ENCODE results near the gene MRGPRG.

The MRGPRG gene

DNA sequence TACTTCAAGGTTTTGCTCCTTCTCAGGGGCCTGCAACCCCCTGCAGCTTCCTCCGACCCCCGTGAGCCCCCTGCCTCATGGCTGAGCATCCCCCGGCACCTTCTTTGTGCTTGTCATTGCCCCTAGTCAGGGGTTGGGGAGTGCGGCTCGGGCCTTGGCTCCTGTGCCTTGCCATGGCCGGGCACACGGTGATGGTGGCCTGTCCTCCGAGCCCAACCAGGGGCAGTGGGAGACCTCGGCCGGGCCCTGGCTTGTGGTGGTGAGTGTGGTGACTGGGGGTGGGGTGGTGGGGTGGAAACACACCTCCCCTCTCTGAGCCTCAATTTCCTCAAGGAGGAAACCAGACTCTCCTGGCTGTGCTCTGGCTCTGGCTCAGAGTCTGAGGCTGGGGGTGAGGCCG lies 1.5 kb upstream of the MRGPRG start:
- Histone ChIP-seq H3K9me3 (ENCODE audit: control insufficient read depth, low read length) (no peaks in the 10 kb centered on the region), H3K4me1 (ENCODE audit: control insufficient read depth, insufficient read depth, low read length, poor library complexity, severe bottlenecking) (no peaks in the 10 kb centered on the region), H3K27ac (ENCODE audit: insufficient read depth, low read length, poor library complexity, severe bottlenecking) (no peak overlapping the region), H3K36me3 (ENCODE audit: control insufficient read depth, insufficient read depth, low read length) (no peaks in the 10 kb centered on the region), H3K4me3 (ENCODE audit: insufficient read depth, low read depth, low read length, poor library complexity, severe bottlenecking) (no peak overlapping the region), H3K27me3 (replicated peaks; ENCODE audit: control insufficient read depth, insufficient read depth, low read length, poor library complexity, severe bottlenecking) (no peaks in the 10 kb centered on the region)
- no peak for DNase-seq

DNA sequence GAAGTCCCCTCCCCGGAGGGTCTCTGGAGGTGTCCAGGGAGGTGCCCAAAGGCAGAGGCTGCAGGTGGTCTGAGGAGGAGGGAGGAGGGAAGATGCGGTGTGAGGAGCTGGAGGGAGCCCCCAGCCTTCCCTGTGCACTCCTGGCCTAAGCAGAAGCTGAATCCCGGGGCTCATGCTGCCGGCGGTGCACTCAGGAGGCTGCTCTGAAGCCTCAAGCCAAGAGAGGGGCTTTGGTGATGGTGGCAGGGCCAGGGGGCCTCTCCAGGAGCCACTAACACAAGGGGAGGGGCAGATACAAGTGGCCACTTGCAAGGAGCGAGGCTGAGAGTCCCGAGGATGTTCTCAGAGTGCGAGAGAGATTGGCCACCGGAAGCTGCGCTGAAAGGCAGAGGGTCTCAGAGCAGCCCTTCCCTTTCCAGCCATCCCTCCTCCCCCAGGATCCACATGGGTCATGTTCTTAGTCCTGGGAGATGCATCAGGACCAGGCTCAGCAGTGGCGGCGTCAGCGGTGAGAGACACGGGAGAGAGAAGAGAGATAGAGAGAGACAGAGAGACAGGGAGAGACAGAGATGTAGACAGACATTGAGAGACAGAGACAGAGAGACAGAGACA lies 774 bp upstream of the MRGPRG start:
- H3K9me3 ChIP-seq (ENCODE audit: control insufficient read depth, low read length), result no peaks in the 10 kb centered on the region
- no peak for DNase-seq
- no peak overlapping the region for H3K4me3 ChIP-seq (ENCODE audit: insufficient read depth, low read depth, low read length, poor library complexity, severe bottlenecking)
- no peak overlapping the region for H3K27ac ChIP-seq (ENCODE audit: insufficient read depth, low read length, poor library complexity, severe bottlenecking)
- H3K36me3 ChIP-seq (ENCODE audit: control insufficient read depth, insufficient read depth, low read length), result no peaks in the 10 kb centered on the region
- H3K4me1 ChIP-seq (ENCODE audit: control insufficient read depth, insufficient read depth, low read length, poor library complexity, severe bottlenecking), result no peaks in the 10 kb centered on the region
- no peaks in the 10 kb centered on the region for H3K27me3 ChIP-seq (replicated peaks; ENCODE audit: control insufficient read depth, insufficient read depth, low read length, poor library complexity, severe bottlenecking)

DNA sequence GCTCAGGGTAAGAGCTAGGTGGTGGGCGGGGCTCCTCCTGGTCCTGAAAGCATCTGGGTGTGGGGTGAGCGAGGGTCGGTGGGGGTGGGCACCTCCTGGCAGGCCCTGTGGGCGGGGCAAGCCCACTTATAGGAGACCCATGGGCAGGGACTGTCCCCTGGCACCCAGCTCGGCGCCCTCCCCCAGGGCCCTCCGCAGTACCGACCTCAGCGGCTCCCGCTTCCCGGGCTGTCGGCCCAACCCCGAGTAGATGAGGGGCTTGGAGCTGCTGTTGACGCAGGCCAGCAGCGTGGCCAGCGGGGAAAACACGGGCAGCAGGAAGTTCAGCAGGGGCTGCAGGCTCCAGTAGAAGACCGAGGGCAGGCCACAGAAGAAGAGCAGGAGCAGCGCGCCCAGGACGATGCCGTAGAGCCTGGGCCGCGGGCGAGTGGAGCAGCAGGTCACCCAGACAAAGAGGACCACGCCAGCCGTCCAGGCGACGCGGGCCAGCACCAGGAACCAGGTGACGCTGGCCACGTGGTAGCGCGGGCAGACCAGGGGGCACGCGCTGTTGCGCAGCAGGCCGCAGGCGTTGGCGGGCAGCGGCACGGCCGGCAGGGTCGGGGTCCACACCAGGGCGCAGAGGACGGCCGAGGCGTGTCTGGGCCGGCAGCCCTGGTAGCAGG lies 663 bp downstream of the MRGPRG start:
- no peaks in the 10 kb centered on the region for H3K4me1 ChIP-seq (ENCODE audit: control insufficient read depth, insufficient read depth, low read length, poor library complexity, severe bottlenecking)
- H3K4me3 ChIP-seq (ENCODE audit: insufficient read depth, low read depth, low read length, poor library complexity, severe bottlenecking), result no peak overlapping the region
- H3K27ac ChIP-seq (ENCODE audit: insufficient read depth, low read length, poor library complexity, severe bottlenecking), result no peak overlapping the region
- no peak for DNase-seq
- H3K27me3 ChIP-seq (replicated peaks; ENCODE audit: control insufficient read depth, insufficient read depth, low read length, poor library complexity, severe bottlenecking), result no peaks in the 10 kb centered on the region
- H3K9me3 ChIP-seq (ENCODE audit: control insufficient read depth, low read length), result no peaks in the 10 kb centered on the region
- H3K36me3 ChIP-seq (ENCODE audit: control insufficient read depth, insufficient read depth, low read length), result no peaks in the 10 kb centered on the region

DNA sequence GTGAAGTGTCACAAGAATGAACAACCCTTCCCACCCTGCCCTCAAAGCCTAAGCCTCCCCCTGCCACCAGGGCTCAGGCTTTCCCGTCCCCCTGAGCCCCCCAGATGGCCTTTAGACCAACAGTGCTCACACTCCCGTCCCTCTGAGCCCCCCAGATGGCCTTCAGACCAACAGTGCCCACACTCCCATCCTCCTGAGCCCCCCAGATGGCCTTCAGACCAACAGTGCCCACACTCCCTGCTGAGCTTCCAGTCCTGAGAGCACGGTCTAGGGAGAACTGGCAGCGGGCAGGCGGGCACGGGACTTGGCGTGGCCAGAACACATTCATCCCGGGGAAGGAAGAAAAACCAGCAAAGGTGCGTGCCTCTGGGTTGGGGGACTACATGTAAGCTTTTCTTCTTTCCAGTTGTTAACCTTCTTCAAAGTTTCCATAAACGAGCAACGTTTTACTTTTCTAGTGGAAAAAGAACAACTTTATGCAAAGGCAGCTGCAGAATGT lies 2.5 kb downstream of the MRGPRG start:
- Histone ChIP-seq H3K27me3 (replicated peaks; ENCODE audit: control insufficient read depth, insufficient read depth, low read length, poor library complexity, severe bottlenecking) (no peaks in the 10 kb centered on the region), H3K9me3 (ENCODE audit: control insufficient read depth, low read length) (no peaks in the 10 kb centered on the region), H3K4me3 (ENCODE audit: insufficient read depth, low read depth, low read length, poor library complexity, severe bottlenecking) (no peak overlapping the region), H3K4me1 (ENCODE audit: control insufficient read depth, insufficient read depth, low read length, poor library complexity, severe bottlenecking) (no peaks in the 10 kb centered on the region), H3K27ac (ENCODE audit: insufficient read depth, low read length, poor library complexity, severe bottlenecking) (no peak overlapping the region), H3K36me3 (ENCODE audit: control insufficient read depth, insufficient read depth, low read length) (no peaks in the 10 kb centered on the region)
- no peak for DNase-seq

DNA sequence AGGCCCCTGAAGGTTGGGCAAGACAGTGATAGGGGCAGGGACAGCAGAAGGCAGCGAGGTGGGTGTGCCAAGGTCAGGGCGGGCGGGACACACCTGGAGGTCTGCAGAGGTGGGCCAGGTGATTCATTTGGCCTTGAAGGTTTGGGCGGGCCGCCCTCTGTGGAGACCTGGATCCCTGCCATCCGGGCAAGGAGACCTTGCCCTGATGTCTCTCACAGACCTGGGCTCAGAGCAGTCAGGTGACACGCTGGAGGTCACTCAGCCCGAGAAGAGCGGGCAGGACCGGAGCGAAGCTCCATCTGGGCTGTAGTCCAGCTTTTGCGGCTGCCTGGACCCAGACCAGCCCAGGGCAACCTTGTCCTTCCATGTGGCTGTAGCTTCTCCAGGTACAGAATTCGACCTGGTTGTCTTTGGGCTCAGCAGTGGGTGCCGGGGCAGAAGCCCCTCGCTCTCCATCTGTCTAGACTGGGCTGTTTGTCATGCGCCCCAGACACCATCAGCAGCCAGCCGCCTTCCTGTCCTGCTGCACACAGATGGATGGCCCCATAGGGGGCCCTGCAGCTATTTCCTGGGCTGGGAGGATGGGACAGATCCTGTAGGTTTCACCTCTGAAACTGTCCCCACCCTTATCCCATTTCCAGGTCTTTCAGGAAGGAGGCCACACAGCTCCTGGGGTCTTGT lies 3.1 kb downstream of the MRGPRG start:
- Histone ChIP-seq H3K27me3 (replicated peaks; ENCODE audit: control insufficient read depth, insufficient read depth, low read length, poor library complexity, severe bottlenecking) (no peaks in the 10 kb centered on the region), H3K4me1 (ENCODE audit: control insufficient read depth, insufficient read depth, low read length, poor library complexity, severe bottlenecking) (no peaks in the 10 kb centered on the region)

DNA sequence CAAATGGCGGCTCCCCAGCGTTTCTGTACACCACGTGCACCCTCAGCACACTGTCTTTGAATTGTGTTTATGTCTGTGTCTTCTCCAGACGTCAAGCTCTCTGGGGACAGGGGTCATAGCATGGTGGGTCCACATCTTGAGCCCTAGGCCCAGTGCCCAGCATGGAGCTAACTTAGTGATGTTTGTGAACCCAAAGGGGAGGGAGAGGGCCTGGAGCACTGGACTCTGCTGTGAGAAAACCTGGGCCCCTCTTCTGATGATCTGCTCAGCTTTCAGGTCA lies 4.3 kb downstream of the MRGPRG start:
- no peak for DNase-seq

More for the DNA sequence above, 3.1 kb downstream of the MRGPRG start:
- H3K27ac ChIP-seq (ENCODE audit: insufficient read depth, low read length, poor library complexity, severe bottlenecking), result no peak overlapping the region
- no peak overlapping the region for H3K4me3 ChIP-seq (ENCODE audit: insufficient read depth, low read depth, low read length, poor library complexity, severe bottlenecking)
- DNase-seq, result no peak
- H3K36me3 ChIP-seq (ENCODE audit: control insufficient read depth, insufficient read depth, low read length), result no peaks in the 10 kb centered on the region
- no peaks in the 10 kb centered on the region for H3K9me3 ChIP-seq (ENCODE audit: control insufficient read depth, low read length)

DNA sequence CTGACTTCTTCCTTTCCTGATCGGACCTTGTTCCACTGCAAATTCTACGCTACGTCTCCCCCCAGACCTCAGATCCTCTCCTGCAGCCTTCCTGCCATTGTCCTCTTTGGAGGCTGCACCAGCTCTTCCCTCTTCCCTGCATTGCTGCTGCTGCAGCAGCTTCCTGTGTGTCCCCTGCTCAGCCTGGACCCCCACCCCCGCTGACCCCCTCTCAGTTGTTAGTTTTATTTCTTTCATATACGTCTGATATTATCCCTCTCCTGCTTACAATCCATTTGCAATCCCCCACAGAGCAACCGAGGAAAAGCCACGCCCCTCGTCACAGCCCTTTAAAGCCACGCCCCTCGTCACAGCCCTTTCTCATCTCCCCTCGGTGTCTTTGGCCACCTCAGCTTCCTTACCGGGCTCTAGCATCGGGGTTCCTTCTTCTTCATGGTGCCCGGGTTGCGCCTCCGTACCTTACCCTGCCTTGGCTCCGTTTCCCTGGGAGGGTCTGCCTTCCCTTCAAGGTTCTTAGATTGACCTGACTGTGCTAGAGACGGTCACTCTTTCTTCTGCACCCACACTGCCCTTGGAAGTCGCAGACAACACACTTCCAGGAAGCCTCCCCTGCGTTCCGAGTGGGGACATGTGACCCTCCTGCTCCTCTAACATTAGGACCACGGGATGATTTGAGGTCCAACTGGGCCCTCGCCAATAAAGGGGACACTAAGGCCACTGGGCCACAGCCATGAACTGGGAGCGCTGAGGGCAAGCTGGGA lies 4.8 kb downstream of the MRGPRG start:
- no peak for DNase-seq
- no peaks in the 10 kb centered on the region for H3K36me3 ChIP-seq (ENCODE audit: control insufficient read depth, insufficient read depth, low read length)
- no peak overlapping the region for H3K27ac ChIP-seq (ENCODE audit: insufficient read depth, low read length, poor library complexity, severe bottlenecking)
- no peaks in the 10 kb centered on the region for H3K27me3 ChIP-seq (replicated peaks; ENCODE audit: control insufficient read depth, insufficient read depth, low read length, poor library complexity, severe bottlenecking)
- H3K4me1 ChIP-seq (ENCODE audit: control insufficient read depth, insufficient read depth, low read length, poor library complexity, severe bottlenecking), result no peaks in the 10 kb centered on the region
- H3K9me3 ChIP-seq (ENCODE audit: control insufficient read depth, low read length), result no peaks in the 10 kb centered on the region
- no peak overlapping the region for H3K4me3 ChIP-seq (ENCODE audit: insufficient read depth, low read depth, low read length, poor library complexity, severe bottlenecking)

More for the DNA sequence above, 4.3 kb downstream of the MRGPRG start:
- Histone ChIP-seq H3K9me3 (ENCODE audit: control insufficient read depth, low read length) (no peaks in the 10 kb centered on the region), H3K27ac (ENCODE audit: insufficient read depth, low read length, poor library complexity, severe bottlenecking) (no peak overlapping the region), H3K4me1 (ENCODE audit: control insufficient read depth, insufficient read depth, low read length, poor library complexity, severe bottlenecking) (no peaks in the 10 kb centered on the region), H3K4me3 (ENCODE audit: insufficient read depth, low read depth, low read length, poor library complexity, severe bottlenecking) (no peak overlapping the region), H3K36me3 (ENCODE audit: control insufficient read depth, insufficient read depth, low read length) (no peaks in the 10 kb centered on the region), H3K27me3 (replicated peaks; ENCODE audit: control insufficient read depth, insufficient read depth, low read length, poor library complexity, severe bottlenecking) (no peaks in the 10 kb centered on the region)

DNA sequence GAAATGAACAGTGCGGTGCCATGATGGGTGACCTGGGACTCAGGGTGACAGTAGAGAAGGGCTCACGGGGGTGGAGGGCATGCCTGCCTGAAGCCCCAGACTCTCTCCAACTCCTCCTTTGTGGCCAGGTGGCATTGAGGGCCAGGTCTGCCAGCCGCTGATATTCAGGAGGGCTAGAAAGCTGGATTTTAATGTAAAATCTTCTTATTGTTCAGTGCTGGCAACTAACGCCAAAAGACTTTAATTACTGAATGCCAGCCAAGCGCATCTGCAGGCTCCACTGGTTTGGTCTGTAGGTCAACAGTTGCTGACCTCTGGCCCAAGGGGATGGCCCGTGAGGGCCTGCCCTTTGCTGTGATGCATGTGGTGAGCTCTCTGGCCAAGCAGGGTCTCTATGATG lies 10.3 kb downstream of the MRGPRG start:
- no peak for DNase-seq
- H3K36me3 ChIP-seq (ENCODE audit: control insufficient read depth, insufficient read depth, low read length), result no peaks in the 10 kb centered on the region
- H3K27me3 ChIP-seq (replicated peaks; ENCODE audit: control insufficient read depth, insufficient read depth, low read length, poor library complexity, severe bottlenecking), result no peaks in the 10 kb centered on the region
- H3K27ac ChIP-seq (ENCODE audit: insufficient read depth, low read length, poor library complexity, severe bottlenecking), result no peak overlapping the region
- H3K4me3 ChIP-seq (ENCODE audit: insufficient read depth, low read depth, low read length, poor library complexity, severe bottlenecking), result no peak overlapping the region
- no peaks in the 10 kb centered on the region for H3K9me3 ChIP-seq (ENCODE audit: control insufficient read depth, low read length)
- H3K4me1 ChIP-seq (ENCODE audit: control insufficient read depth, insufficient read depth, low read length, poor library complexity, severe bottlenecking), result no peaks in the 10 kb centered on the region

DNA sequence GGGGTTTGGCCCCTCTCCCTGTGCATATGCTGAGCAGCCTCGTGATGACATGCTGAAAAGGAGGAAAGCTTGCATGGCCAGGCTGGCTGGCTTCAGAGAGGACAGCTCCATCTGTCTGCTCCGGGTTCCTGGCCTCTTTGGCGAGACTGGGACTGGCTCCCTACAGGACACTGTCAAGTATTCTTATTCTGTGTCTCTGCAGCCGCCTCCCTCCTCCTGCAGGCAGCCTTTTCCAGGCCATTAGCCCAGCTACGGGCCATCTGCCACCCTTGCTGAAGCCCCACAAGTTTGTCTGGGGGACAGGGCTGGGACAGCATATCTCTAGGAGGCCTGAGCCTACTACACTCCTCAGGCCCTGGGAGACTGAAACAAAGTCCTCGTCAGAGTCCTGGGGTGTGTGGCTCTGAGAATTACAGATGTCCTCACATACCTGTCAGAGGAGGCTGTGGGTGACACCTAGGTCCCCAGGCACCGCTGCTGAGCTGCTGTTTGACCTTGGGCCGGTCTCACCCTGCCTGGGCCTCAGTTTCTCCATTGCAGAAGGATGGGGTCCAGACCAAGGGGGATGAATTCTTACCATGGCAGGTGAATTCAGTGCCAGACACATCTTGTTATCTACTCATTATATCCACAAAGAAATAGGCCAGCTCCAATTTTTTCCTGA lies 11.0 kb downstream of the MRGPRG start:
- no peak for DNase-seq
- H3K36me3 ChIP-seq (ENCODE audit: control insufficient read depth, insufficient read depth, low read length), result no peaks in the 10 kb centered on the region
- no peaks in the 10 kb centered on the region for H3K27me3 ChIP-seq (replicated peaks; ENCODE audit: control insufficient read depth, insufficient read depth, low read length, poor library complexity, severe bottlenecking)
- H3K9me3 ChIP-seq (ENCODE audit: control insufficient read depth, low read length), result no peaks in the 10 kb centered on the region
- H3K4me1 ChIP-seq (ENCODE audit: control insufficient read depth, insufficient read depth, low read length, poor library complexity, severe bottlenecking), result no peaks in the 10 kb centered on the region
- no peak overlapping the region for H3K4me3 ChIP-seq (ENCODE audit: insufficient read depth, low read depth, low read length, poor library complexity, severe bottlenecking)
- H3K27ac ChIP-seq (ENCODE audit: insufficient read depth, low read length, poor library complexity, severe bottlenecking), result no peak overlapping the region
